Stimulated activated memory B cell treated with anti-CD40 and anti-IgM and Interleukin-4, amounts not matched to agents 10 μg/mL and 1 μg/mL and 100 μg/mL, for 72 hours (primary cell): Measurements from ENCODE around the gene TENM3.

Experiments used
- ATAC-seq: fragments of 150-1000 bp; cut with Tn5 transposase; 2 replicates; pipeline ENCODE4 v1.10.0; 2021
- H3K27ac Mint-ChIP-seq: one replicate; pipeline ENCODE4 v1.8.0; 2022; ENCODE audit warnings: mild to moderate bottlenecking, mixed read lengths
- H3K27me3 Mint-ChIP-seq: one replicate; pipeline ENCODE4 v1.8.0; 2022; ENCODE audit warnings: mixed read lengths
- H3K36me3 Mint-ChIP-seq: one replicate; pipeline ENCODE4 v1.8.0; 2022; ENCODE audit warnings: mixed read lengths
- H3K4me1 Mint-ChIP-seq: one replicate; pipeline ENCODE4 v1.8.0; 2022; ENCODE audit warnings: mixed read lengths
- H3K4me3 Mint-ChIP-seq: one replicate; pipeline ENCODE4 v1.8.0; 2022; ENCODE audit warnings: mild to moderate bottlenecking, moderate library complexity, mixed read lengths
- H3K9me3 Mint-ChIP-seq: one replicate; pipeline ENCODE4 v1.8.0; 2022; ENCODE audit warnings: mixed read lengths

TENM3 gene

GRCh38 chr4:182394181-182394580, 151.0 kb downstream of the TENM3 start:
- Mint-ChIP-seq H3K4me3 (no peak overlapping the region), H3K27me3 (no peaks in the 10 kb centered on the region), H3K4me1 (no peaks in the 10 kb centered on the region), H3K27ac (no peak overlapping the region), H3K9me3 (peaks cover 4% of the 10 kb centered on the region), H3K36me3 (no peaks in the 10 kb centered on the region)
- no peak for ATAC-seq

- ATAC-seq = no peak
- Mint-ChIP-seq H3K36me3 (no peaks in the 10 kb centered on the region), H3K27ac (no peak overlapping the region), H3K27me3 (no peaks in the 10 kb centered on the region), H3K4me3 (no peak overlapping the region), H3K4me1 (no peaks in the 10 kb centered on the region), H3K9me3 (no peaks in the 10 kb centered on the region)
Observed at GRCh38 chr4:182400081-182400480, 156.9 kb downstream of the TENM3 start.

GRCh38 chr4:182400790-182401189, 157.6 kb downstream of the TENM3 start:
- Mint-ChIP-seq H3K27ac (no peak overlapping the region), H3K36me3 (no peaks in the 10 kb centered on the region), H3K27me3 (no peaks in the 10 kb centered on the region), H3K9me3 (no peaks in the 10 kb centered on the region), H3K4me3 (no peak overlapping the region), H3K4me1 (no peaks in the 10 kb centered on the region)
- no peak for ATAC-seq

- no peak overlapping the region for H3K4me3 Mint-ChIP-seq
- no peaks in the 10 kb centered on the region for H3K36me3 Mint-ChIP-seq
Observed at GRCh38 chr4:182404376-182404775, 161.2 kb downstream of the TENM3 start.

GRCh38 chr4:182405087-182405486, 161.9 kb downstream of the TENM3 start:
- H3K4me3 Mint-ChIP-seq = no peak overlapping the region
- H3K36me3 Mint-ChIP-seq = no peaks in the 10 kb centered on the region
- ATAC-seq = no peak
- no peaks in the 10 kb centered on the region for H3K9me3 Mint-ChIP-seq
- no peaks in the 10 kb centered on the region for H3K4me1 Mint-ChIP-seq
- H3K27me3 Mint-ChIP-seq = no peaks in the 10 kb centered on the region
- H3K27ac Mint-ChIP-seq = no peak overlapping the region

More at GRCh38 chr4:182404376-182404775, 161.2 kb downstream of the TENM3 start:
- Mint-ChIP-seq H3K27me3 (no peaks in the 10 kb centered on the region), H3K4me1 (no peaks in the 10 kb centered on the region), H3K9me3 (no peaks in the 10 kb centered on the region), H3K27ac (no peak overlapping the region)
- ATAC-seq = no peak

- Mint-ChIP-seq H3K4me3 (no peak overlapping the region), H3K27ac (no peak overlapping the region), H3K36me3 (no peaks in the 10 kb centered on the region), H3K9me3 (peaks cover 7% of the 10 kb centered on the region), H3K4me1 (no peaks in the 10 kb centered on the region), H3K27me3 (no peaks in the 10 kb centered on the region)
- no peak for ATAC-seq
Observed at GRCh38 chr4:182409271-182409670, 166.1 kb downstream of the TENM3 start.

- Mint-ChIP-seq H3K27me3 (no peaks in the 10 kb centered on the region), H3K4me3 (no peak overlapping the region)
Observed at GRCh38 chr4:182411391-182411790, 168.2 kb downstream of the TENM3 start.

GRCh38 chr4:182413550-182413949, 170.3 kb downstream of the TENM3 start:
- H3K4me3 Mint-ChIP-seq = no peak overlapping the region
- no peaks in the 10 kb centered on the region for H3K27me3 Mint-ChIP-seq
- ATAC-seq = no peak
- peaks cover 7% of the 10 kb centered on the region for H3K9me3 Mint-ChIP-seq
- no peak overlapping the region for H3K27ac Mint-ChIP-seq
- no peaks in the 10 kb centered on the region for H3K4me1 Mint-ChIP-seq
- H3K36me3 Mint-ChIP-seq = no peaks in the 10 kb centered on the region

More at GRCh38 chr4:182411391-182411790, 168.2 kb downstream of the TENM3 start:
- no peak for ATAC-seq
- Mint-ChIP-seq H3K9me3 (peaks cover 7% of the 10 kb centered on the region), H3K4me1 (no peaks in the 10 kb centered on the region), H3K36me3 (no peaks in the 10 kb centered on the region), H3K27ac (no peak overlapping the region)

GRCh38 chr4:182415116-182415515, 171.9 kb downstream of the TENM3 start:
- H3K27ac Mint-ChIP-seq = no peak overlapping the region
- ATAC-seq = no peak
- H3K27me3 Mint-ChIP-seq = no peaks in the 10 kb centered on the region
- no peaks in the 10 kb centered on the region for H3K36me3 Mint-ChIP-seq
- H3K9me3 Mint-ChIP-seq = peaks cover 7% of the 10 kb centered on the region
- no peak overlapping the region for H3K4me3 Mint-ChIP-seq
- H3K4me1 Mint-ChIP-seq = no peaks in the 10 kb centered on the region

- ATAC-seq = no peak
- H3K4me1 Mint-ChIP-seq = no peaks in the 10 kb centered on the region
- H3K27ac Mint-ChIP-seq = no peak overlapping the region
- H3K36me3 Mint-ChIP-seq = no peaks in the 10 kb centered on the region
- H3K27me3 Mint-ChIP-seq = no peaks in the 10 kb centered on the region
- H3K4me3 Mint-ChIP-seq = no peak overlapping the region
- H3K9me3 Mint-ChIP-seq = peaks cover 7% of the 10 kb centered on the region
Observed at GRCh38 chr4:182416067-182416466, 172.9 kb downstream of the TENM3 start.

GRCh38 chr4:182418054-182418734, 175.0 kb downstream of the TENM3 start:
- no peaks in the 10 kb centered on the region for H3K27me3 Mint-ChIP-seq
- no peak overlapping the region for H3K27ac Mint-ChIP-seq
- no peaks in the 10 kb centered on the region for H3K9me3 Mint-ChIP-seq
- ATAC-seq = no peak
- no peaks in the 10 kb centered on the region for H3K36me3 Mint-ChIP-seq
- no peak overlapping the region for H3K4me3 Mint-ChIP-seq
- H3K4me1 Mint-ChIP-seq = no peaks in the 10 kb centered on the region

- no peak overlapping the region for H3K4me3 Mint-ChIP-seq
- ATAC-seq = no peak
- H3K9me3 Mint-ChIP-seq = no peaks in the 10 kb centered on the region
- H3K4me1 Mint-ChIP-seq = no peaks in the 10 kb centered on the region
- no peak overlapping the region for H3K27ac Mint-ChIP-seq
- no peaks in the 10 kb centered on the region for H3K36me3 Mint-ChIP-seq
- no peaks in the 10 kb centered on the region for H3K27me3 Mint-ChIP-seq
Observed at GRCh38 chr4:182420189-182420588, 177.0 kb downstream of the TENM3 start.

- Mint-ChIP-seq H3K4me1 (no peaks in the 10 kb centered on the region), H3K27ac (no peak overlapping the region), H3K9me3 (no peaks in the 10 kb centered on the region), H3K36me3 (no peaks in the 10 kb centered on the region), H3K27me3 (no peaks in the 10 kb centered on the region), H3K4me3 (no peak overlapping the region)
- no peak for ATAC-seq
Observed at GRCh38 chr4:182421753-182422152, 178.6 kb downstream of the TENM3 start.

GRCh38 chr4:182425302-182425701, 182.1 kb downstream of the TENM3 start:
- Mint-ChIP-seq H3K27ac (no peak overlapping the region), H3K27me3 (no peaks in the 10 kb centered on the region), H3K4me3 (no peak overlapping the region), H3K4me1 (no peaks in the 10 kb centered on the region), H3K36me3 (no peaks in the 10 kb centered on the region), H3K9me3 (no peaks in the 10 kb centered on the region)
- no peak for ATAC-seq

- no peak for ATAC-seq
- H3K36me3 Mint-ChIP-seq = no peaks in the 10 kb centered on the region
- no peak overlapping the region for H3K27ac Mint-ChIP-seq
- H3K4me1 Mint-ChIP-seq = no peaks in the 10 kb centered on the region
- no peaks in the 10 kb centered on the region for H3K9me3 Mint-ChIP-seq
- H3K27me3 Mint-ChIP-seq = no peaks in the 10 kb centered on the region
- H3K4me3 Mint-ChIP-seq = no peak overlapping the region
Observed at GRCh38 chr4:182426901-182427300, 183.7 kb downstream of the TENM3 start.

GRCh38 chr4:182427554-182427953, 184.4 kb downstream of the TENM3 start:
- Mint-ChIP-seq H3K4me3 (no peak overlapping the region), H3K9me3 (no peaks in the 10 kb centered on the region), H3K27ac (no peak overlapping the region), H3K36me3 (no peaks in the 10 kb centered on the region), H3K4me1 (no peaks in the 10 kb centered on the region), H3K27me3 (no peaks in the 10 kb centered on the region)
- ATAC-seq = no peak
